Progenitor cell of endocrine pancreas (in vitro differentiated cells): ENCODE data around the gene METTL24. TPM values are rescaled to one million over a fixed set of nuclear protein-coding genes. Genes with fewer than 3 reads are reported as not detected.

Experiments
- DNase-seq: peaks from one replicate; pipeline ENCODE4 v3.0.0; 2021; ENCODE audit warnings: low spot score; ENCODE audit not compliant: unreplicated experiment
- H3K27ac Mint-ChIP-seq: 2 replicates; pipeline ENCODE4 v1.8.0; 2021; ENCODE audit warnings: mild to moderate bottlenecking, moderate library complexity, mixed read lengths
- H3K27me3 Mint-ChIP-seq: 2 replicates; pipeline ENCODE4 v1.8.0; 2021; ENCODE audit warnings: mixed read lengths
- H3K36me3 Mint-ChIP-seq: 2 replicates; pipeline ENCODE4 v1.8.0; 2022; ENCODE audit warnings: mixed read lengths; ENCODE audit not compliant: insufficient read depth
- H3K4me1 Mint-ChIP-seq: 2 replicates; pipeline ENCODE4 v1.8.0; 2021; ENCODE audit warnings: low read depth, mixed read lengths
- H3K4me3 Mint-ChIP-seq: 2 replicates; pipeline ENCODE4 v1.8.0; 2021; ENCODE audit warnings: low read depth, mild to moderate bottlenecking, moderate library complexity, mixed read lengths
- H3K9me3 Mint-ChIP-seq: 2 replicates; pipeline ENCODE4 v1.8.0; 2021; ENCODE audit warnings: low read depth, mixed read lengths
- total RNA-seq: library from RNA; stranded (reverse); gene quantifications from 2 replicates; pipeline ENCODE4 v1.2.1, GENCODE V29; 2021
- TF ChIP-seq, protein P1 (sequence below): fragments of 200-600 bp; sonication (generic); IDR thresholded peaks from one replicate; pipeline ENCODE4 v1.5.0; 2021; ENCODE audit warnings: antibody characterized with exemption, mild to moderate bottlenecking; ENCODE audit not compliant: unreplicated experiment

The METTL24 gene
- total RNA-seq, 1 donor from 2014 or later, result 10.0 TPM

DNA sequence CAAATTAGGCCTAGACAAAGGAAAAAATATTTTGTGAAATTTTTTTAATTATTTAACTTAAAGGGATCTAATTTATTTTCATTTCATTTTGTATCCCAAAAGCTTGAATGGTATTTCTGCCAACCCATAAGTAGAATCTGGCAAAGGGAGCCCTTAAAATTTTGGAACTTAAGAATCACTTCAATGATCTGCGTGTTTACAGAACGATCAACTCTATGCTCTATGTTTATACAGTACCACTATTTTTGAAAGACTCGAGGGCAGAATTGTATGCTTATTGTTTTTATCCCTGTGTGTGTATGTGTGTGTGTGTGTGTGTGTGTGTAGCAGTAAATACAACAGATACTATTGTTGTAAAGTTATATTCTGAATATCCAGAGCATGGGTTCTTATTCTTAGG lies 39.2 kb downstream of the METTL24 start:
- DNase-seq, result no peak
- Mint-ChIP-seq H3K4me3 (no peak overlapping the region), H3K27me3 (peaks cover 26% of the 10 kb centered on the region), H3K27ac (no peak overlapping the region), H3K9me3 (no peaks in the 10 kb centered on the region), H3K36me3 (peaks cover 4% of the 10 kb centered on the region), H3K4me1 (peaks cover 33% of the 10 kb centered on the region)
- TF ChIP-seq, protein P1, sequence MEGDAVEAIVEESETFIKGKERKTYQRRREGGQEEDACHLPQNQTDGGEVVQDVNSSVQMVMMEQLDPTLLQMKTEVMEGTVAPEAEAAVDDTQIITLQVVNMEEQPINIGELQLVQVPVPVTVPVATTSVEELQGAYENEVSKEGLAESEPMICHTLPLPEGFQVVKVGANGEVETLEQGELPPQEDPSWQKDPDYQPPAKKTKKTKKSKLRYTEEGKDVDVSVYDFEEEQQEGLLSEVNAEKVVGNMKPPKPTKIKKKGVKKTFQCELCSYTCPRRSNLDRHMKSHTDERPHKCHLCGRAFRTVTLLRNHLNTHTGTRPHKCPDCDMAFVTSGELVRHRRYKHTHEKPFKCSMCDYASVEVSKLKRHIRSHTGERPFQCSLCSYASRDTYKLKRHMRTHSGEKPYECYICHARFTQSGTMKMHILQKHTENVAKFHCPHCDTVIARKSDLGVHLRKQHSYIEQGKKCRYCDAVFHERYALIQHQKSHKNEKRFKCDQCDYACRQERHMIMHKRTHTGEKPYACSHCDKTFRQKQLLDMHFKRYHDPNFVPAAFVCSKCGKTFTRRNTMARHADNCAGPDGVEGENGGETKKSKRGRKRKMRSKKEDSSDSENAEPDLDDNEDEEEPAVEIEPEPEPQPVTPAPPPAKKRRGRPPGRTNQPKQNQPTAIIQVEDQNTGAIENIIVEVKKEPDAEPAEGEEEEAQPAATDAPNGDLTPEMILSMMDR, result no peak

DNA sequence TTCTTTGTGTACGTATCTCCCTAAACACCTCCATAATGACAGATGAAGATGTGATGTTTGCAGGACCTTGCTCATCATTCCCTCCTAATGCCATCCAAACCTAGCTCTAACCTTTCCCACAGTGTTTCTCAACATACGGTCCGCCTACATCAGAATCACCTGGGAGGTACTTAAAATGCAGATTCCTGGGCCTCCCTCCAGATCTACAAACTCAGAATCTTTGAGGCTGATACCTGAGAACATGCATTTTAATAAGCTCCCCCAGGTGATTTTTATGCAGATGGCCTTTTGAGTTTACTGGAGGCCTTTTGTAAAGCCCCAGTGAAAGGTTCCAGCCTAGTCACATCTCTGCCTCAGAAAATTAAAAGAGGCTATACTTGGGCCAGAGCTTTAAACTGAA lies 40.5 kb downstream of the METTL24 start:
- Mint-ChIP-seq H3K36me3 (peaks cover 9% of the 10 kb centered on the region), H3K4me3 (no peak overlapping the region), H3K27ac (no peak overlapping the region), H3K4me1 (peaks cover 20% of the 10 kb centered on the region), H3K27me3 (peaks cover 32% of the 10 kb centered on the region), H3K9me3 (no peaks in the 10 kb centered on the region)
- DNase-seq, result no peak
- TF ChIP-seq, protein P1, result no peak

DNA sequence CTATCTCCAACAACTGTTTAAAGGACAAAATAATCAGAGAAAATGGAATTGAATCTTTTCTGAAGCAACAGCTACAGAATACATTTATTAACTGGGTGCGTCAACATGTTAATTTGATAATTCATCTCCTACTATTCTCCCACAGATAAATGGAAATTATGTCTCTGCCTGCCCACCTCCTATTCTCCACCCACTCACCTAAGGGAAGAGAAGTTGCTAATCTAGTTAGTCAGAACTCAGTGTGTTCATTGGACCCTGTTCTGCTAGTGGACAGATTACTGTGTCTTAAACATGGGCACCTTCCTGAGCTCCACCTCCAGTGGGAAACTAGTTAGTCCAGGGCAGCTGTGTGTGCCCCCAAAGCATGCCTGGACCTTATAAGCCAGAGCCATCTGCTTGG lies 41.0 kb downstream of the METTL24 start:
- peaks cover 16% of the 10 kb centered on the region for H3K4me1 Mint-ChIP-seq
- peaks cover 12% of the 10 kb centered on the region for H3K36me3 Mint-ChIP-seq
- no peak for DNase-seq
- H3K27me3 Mint-ChIP-seq, result peaks cover 36% of the 10 kb centered on the region
- TF ChIP-seq, protein P1, result no peak
- no peaks in the 10 kb centered on the region for H3K9me3 Mint-ChIP-seq
- no peak overlapping the region for H3K4me3 Mint-ChIP-seq
- H3K27ac Mint-ChIP-seq, result no peak overlapping the region

DNA sequence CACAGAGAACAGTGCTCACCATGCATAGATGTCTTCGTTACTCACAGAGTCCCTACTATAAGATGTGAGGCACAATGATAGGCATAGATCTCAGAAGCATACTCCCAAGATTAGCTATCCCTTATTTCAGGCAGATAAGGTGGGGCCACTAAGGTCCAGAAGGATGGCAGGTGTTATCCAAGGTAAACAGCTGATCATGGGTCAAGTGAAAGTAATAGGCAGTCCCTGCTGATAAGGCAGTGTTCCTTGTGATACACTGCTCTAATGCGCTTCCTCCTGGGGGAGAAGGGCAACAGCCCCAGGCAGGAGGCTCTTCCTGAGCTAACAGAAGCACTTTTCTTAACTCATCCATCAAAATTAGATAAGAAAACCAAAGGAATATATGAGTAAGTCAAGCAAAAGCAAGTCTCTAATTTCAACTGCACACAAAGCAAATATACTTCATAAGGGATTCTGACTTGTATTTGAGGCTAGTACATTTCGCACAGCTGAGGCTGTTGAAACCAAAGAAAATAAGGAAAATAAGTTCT lies 42.2 kb downstream of the METTL24 start:
- TF ChIP-seq, protein P1, result no peak
- no peak for DNase-seq
- no peaks in the 10 kb centered on the region for H3K9me3 Mint-ChIP-seq
- no peak overlapping the region for H3K27ac Mint-ChIP-seq
- peaks cover 36% of the 10 kb centered on the region for H3K27me3 Mint-ChIP-seq
- peaks cover 16% of the 10 kb centered on the region for H3K4me1 Mint-ChIP-seq
- peaks cover 20% of the 10 kb centered on the region for H3K36me3 Mint-ChIP-seq
- H3K4me3 Mint-ChIP-seq, result no peak overlapping the region

DNA sequence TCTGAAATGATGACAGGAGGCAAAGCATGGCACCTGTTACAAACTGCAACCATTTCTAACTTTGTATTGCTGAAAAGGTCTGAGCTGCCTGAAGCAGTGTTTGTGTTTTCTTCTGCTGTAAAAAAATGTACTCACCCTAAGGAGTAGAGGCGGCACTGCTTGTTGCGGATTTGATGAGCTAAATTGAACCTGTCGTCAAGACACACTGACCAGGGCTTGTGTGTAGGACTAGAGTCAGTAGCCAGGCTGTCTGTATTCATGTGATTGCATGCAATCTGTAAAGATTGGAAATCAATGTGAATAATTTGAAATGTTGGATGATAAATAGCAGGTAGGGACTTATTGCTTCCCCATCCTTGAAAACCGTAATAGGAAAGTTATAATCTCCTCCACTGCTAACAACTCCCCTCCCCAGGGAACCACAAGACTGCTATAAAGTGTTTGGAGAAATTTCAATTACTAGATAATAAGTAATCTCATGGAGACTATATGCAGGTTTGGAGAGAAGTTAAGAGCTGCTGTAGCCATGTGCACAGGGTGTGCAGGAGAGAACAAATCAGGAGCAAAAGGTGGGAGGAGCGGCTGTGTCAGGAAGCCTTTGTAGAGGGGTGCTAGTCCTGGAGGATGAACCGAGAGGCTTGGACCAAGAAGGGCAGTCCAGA lies 42.8 kb downstream of the METTL24 start:
- no peak overlapping the region for H3K4me3 Mint-ChIP-seq
- peaks cover 3% of the 10 kb centered on the region for H3K9me3 Mint-ChIP-seq
- H3K36me3 Mint-ChIP-seq, result peaks cover 23% of the 10 kb centered on the region
- TF ChIP-seq, protein P1, result no peak
- H3K4me1 Mint-ChIP-seq, result peaks cover 16% of the 10 kb centered on the region
- DNase-seq, result no peak
- H3K27ac Mint-ChIP-seq, result no peak overlapping the region
- peaks cover 33% of the 10 kb centered on the region for H3K27me3 Mint-ChIP-seq
